Spleen (tissue), 11 donors: ENCODE results near the gene DEAF1. TPM values are rescaled to one million over a fixed set of nuclear protein-coding genes. Genes with fewer than 3 reads are reported as not detected.

Source experiments
- DNase-seq: peaks from one replicate; pipeline ENCODE4 v3.0.0-alpha.2; 2020
- H3K27ac ChIP-seq, 8 donors: fragments of 200-600 bp; sonication (generic) in 7 of 8; 1 replicate in 4 of 8; 2 replicates in 4 of 8; pipeline versions ENCODE4 v1.5.0 to v1.8.0; 2016 to 2021; ENCODE audit warnings: inconsistent platforms in 4 of 8, mild to moderate bottlenecking in 4 of 8, moderate library complexity in 1 of 8
- H3K27me3 ChIP-seq, 7 donors: fragments of 200-600 bp; sonication (generic) in 6 of 7; replicated peaks in 1 of 7; 1 replicate in 4 of 7; 2 replicates in 3 of 7; pipeline versions ENCODE4 v1.5.0 to v1.8.0; 2016 to 2021; ENCODE audit warnings: inconsistent platforms in 3 of 7, mild to moderate bottlenecking in 1 of 7
- H3K36me3 ChIP-seq, 6 donors: fragments of 200-600 bp; sonication (generic) in 5 of 6; 1 replicate in 4 of 6; 2 replicates in 2 of 6; pipeline versions ENCODE4 v1.5.0 to v1.8.0; 2016 to 2021; ENCODE audit warnings: inconsistent platforms in 2 of 6
- H3K4me1 ChIP-seq, 6 donors: fragments of 200-600 bp; sonication (generic) in 5 of 6; 1 replicate in 3 of 6; 2 replicates in 3 of 6; pipeline versions ENCODE4 v1.5.0 to v1.8.0; 2016 to 2021; ENCODE audit warnings: inconsistent platforms in 3 of 6
- H3K4me3 ChIP-seq, 8 donors: fragments of 200-600 bp; sonication (generic) in 7 of 8; 1 replicate in 4 of 8; 2 replicates in 4 of 8; pipeline versions ENCODE4 v1.5.0 to v1.8.0; 2016 to 2021; ENCODE audit warnings: inconsistent platforms in 4 of 8, mild to moderate bottlenecking in 4 of 8, moderate library complexity in 2 of 8
- H3K9me3 ChIP-seq, 8 donors: fragments of 200-600 bp; sonication (generic) in 7 of 8; 1 replicate in 4 of 8; 2 replicates in 4 of 8; pipeline versions ENCODE4 v1.5.0 to v1.8.0; 2016 to 2021; ENCODE audit warnings: inconsistent platforms in 4 of 8
- POLR2A ChIP-seq, 3 donors: fragments of 450-650 bp; IDR thresholded peaks; one replicate each; pipeline ENCODE4 v1.5.1; 2017; ENCODE audit warnings: antibody characterized with exemption in 3 of 3, mild to moderate bottlenecking in 1 of 3
- POLR2AphosphoS5 ChIP-seq, 3 donors: sonication (generic); formaldehyde crosslinking; IDR thresholded peaks; one replicate each; pipeline ENCODE4 v1.5.1; 2017; ENCODE audit warnings: antibody characterized with exemption in 3 of 3
- WGBS, 5 donors: extraction: QIAGEN DNeasy Blood & Tissue Kit in 3 of 5; methylation state at CpG; one replicate each; pipeline versions ENCODE4 v1.1.5 to v1.1.7; 2013 to 2018; 5-methylcytosine and 5-hydroxymethylcytosine counted together
- intact Hi-C: fragments of 100-400 bp; cut with DNase I; formaldehyde crosslinking; loops from one replicate; pipeline ENCODE4 v1.15.0; 2023; ENCODE audit warnings: low total_unique reads
- polyA plus RNA-seq, 3 donors: library from polyadenylated mRNA; stranded (reverse); fragments of 200-250 nt; gene quantifications; one replicate each; pipeline ENCODE4 v1.2.1, GENCODE V29; 2013
- total RNA-seq, 7 donors: library from RNA; depleted of rRNA in 3 of 7; stranded (reverse); fragments of >200 nt in 3 of 7; fragmentation: NEBNext Ultra II Directional in 4 of 7; extraction: Animal tissue kit (Norgen Biotek cat#: 25700) in 4 of 7; gene quantifications; one replicate each; pipeline versions ENCODE4 v1.1.0 to v1.2.1, GENCODE V29; 2016 to 2021
- TF ChIP-seq, protein P1 (sequence below), 11 experiments: fragments of 200-600 bp in 7 of 11; fragments of 450-650 bp in 4 of 11; sonication (generic) in 4 of 11; IDR thresholded peaks in 8 of 11; conservative IDR thresholded peaks in 3 of 11; 1 replicate in 7 of 11; 2 replicates in 4 of 11; pipeline versions ENCODE4 v1.4.0 to v1.8.0; 2016 to 2021; ENCODE audit warnings: antibody characterized with exemption in 11 of 11, inconsistent platforms in 4 of 11, mild to moderate bottlenecking in 1 of 11
- donor health status: healthy with polysubstance abuse.
- donor health status: DM: no; HTN: no; CAD: no; lungs with moderate emphysema.
- donor health status: DM: no; HTN: no; CAD: no.
- donor health status: Bipolar disorder and iron deficiency.
- donor health status: healthy.
- donor health status: DM: no; HTN: no; CAD: no.
- donor health status: DM: yes; HTN: yes; CAD: no.

DEAF1 gene
- total and polyA plus RNA-seq, 10 donors: 21.8 to 44.9 (median 30.1) TPM

DNA sequence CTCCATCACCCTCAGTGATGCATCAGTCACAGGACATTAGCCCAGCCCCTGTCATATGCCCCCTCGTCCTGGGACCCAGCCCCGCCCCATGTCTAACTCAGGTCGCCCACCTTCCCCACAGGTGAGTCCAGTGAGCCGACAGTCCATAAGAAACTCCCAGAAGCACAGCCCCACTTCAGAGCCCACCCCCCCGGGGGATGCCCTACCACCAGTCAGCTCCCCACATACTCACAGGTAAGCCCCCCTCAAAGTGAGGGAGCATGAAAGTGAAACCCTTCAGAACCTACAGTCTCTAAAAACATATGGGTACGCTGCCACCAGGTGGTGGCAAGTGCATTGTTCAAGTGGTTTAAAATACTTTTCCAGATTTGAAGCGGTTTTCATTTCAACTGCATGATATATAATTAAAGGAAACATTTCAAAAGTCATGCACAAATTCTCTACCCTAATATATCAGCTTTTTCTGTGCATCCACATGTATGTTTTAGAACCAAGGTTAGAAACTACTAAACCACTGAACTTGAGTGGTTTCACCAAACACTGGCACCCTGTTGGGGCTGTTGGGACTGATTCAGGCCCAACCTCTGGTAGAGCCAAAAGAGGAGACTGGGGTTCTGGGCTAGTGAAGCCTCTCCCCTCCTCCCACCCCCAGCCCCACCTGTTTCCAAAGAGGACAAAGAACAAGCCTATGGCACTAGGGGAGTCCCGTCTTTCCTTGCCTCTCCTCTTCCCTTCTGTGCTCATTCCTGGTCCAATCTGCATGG, 28.3 kb upstream of the DEAF1 start:
- Histone ChIP-seq H3K4me1 (peaks cover 37 to 72% (median 62%) of the 10 kb centered on the region in 6 donors), H3K4me3 (peak overlapping the region in 1 of 8 donors; percentile 51), H3K27ac (no peak overlapping the region), H3K36me3 (no peaks in the 10 kb centered on the region), H3K9me3 (no peaks in the 10 kb centered on the region), H3K27me3 (peaks cover 0 to 81% (median 41%) of the 10 kb centered on the region in 7 donors)
- DNase-seq: no peak
- WGBS, 5 donors: 40 to 50% (median 49%) methylated on average over 7 to 8 of the region's 8 CpGs
- TF ChIP-seq, protein P1, sequence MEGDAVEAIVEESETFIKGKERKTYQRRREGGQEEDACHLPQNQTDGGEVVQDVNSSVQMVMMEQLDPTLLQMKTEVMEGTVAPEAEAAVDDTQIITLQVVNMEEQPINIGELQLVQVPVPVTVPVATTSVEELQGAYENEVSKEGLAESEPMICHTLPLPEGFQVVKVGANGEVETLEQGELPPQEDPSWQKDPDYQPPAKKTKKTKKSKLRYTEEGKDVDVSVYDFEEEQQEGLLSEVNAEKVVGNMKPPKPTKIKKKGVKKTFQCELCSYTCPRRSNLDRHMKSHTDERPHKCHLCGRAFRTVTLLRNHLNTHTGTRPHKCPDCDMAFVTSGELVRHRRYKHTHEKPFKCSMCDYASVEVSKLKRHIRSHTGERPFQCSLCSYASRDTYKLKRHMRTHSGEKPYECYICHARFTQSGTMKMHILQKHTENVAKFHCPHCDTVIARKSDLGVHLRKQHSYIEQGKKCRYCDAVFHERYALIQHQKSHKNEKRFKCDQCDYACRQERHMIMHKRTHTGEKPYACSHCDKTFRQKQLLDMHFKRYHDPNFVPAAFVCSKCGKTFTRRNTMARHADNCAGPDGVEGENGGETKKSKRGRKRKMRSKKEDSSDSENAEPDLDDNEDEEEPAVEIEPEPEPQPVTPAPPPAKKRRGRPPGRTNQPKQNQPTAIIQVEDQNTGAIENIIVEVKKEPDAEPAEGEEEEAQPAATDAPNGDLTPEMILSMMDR (IDR thresholded peaks at IDR 0.05 in 8 of 11, conservative IDR thresholded peaks at IDR 0.05 in 3 of 11): peak; percentile 15 to 85 (median 69)
- TF ChIP-seq POLR2A (IDR thresholded peaks at IDR 0.05): no peak
- intact Hi-C loops: loop anchor here (5.0 to 10.0 kb wide), 2 partner anchors 61 to 169 kb away; no protein-coding TSS in a partner anchor

DNA sequence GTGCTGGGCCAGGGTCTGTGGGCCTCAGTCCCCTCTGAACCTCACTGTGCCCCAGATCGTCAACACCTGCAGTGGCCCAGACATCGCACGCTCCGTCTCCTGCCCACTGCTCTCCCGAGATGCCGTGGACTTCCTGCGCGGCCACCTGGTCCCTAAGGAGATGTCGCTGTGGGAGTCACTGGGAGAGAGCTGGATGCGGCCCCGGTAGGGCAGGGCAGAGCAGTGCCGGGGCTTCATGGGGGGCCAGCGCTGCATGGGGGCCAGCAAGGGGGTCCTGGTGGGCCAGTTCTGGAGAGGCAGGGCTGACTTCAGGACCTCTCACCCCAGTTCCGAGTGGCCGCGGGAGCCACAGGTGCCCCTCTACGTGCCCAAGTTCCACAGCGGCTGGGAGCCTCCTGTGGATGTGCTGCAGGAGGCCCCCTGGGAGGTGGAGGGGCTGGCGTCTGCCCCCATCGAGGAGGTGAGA, 27.4 kb upstream of the DEAF1 start:
- Histone ChIP-seq H3K27ac (peak overlapping the region in 3 of 8 donors; percentile 13 to 66 (median 36)), H3K9me3 (no peaks in the 10 kb centered on the region), H3K36me3 (no peaks in the 10 kb centered on the region), H3K27me3 (peaks cover 0 to 73% (median 41%) of the 10 kb centered on the region in 7 donors), H3K4me1 (peaks cover 28 to 63% (median 52%) of the 10 kb centered on the region in 6 donors), H3K4me3 (peak overlapping the region in 4 of 8 donors; percentile 26 to 63 (median 30))
- DNase-seq: peak; percentile 75
- intact Hi-C loops: loop anchor here (5.0 to 10.0 kb wide), 2 partner anchors 60 to 168 kb away; no protein-coding TSS in a partner anchor
- 55 to 70% (median 66%) methylated on average over 9 to 20 of the region's 20 CpGs for WGBS, 5 donors
- TF ChIP-seq POLR2AphosphoS5 (IDR thresholded peaks at IDR 0.05) (no peak), POLR2A (IDR thresholded peaks at IDR 0.05) (no peak)
- TF ChIP-seq, protein P1 (IDR thresholded peaks at IDR 0.05 in 8 of 11, conservative IDR thresholded peaks at IDR 0.05 in 3 of 11): no peak

GRCh38 chr11:721741-722345, 26.8 kb upstream of the DEAF1 start:
- peak overlapping the region in 4 of 8 donors; percentile 3 to 66 (median 24) for H3K27ac ChIP-seq
- WGBS, 5 donors: 9 to 19% (median 9%) methylated on average over 17 to 33 of the region's 33 CpGs
- intact Hi-C loops: loop anchor here (5.0 to 10.0 kb wide), 2 partner anchors 60 to 167 kb away; no protein-coding TSS in a partner anchor
- H3K9me3 ChIP-seq: no peaks in the 10 kb centered on the region
- peak; percentile 94 for DNase-seq
- peaks cover 0 to 70% (median 41%) of the 10 kb centered on the region in 7 donors for H3K27me3 ChIP-seq
- H3K4me3 ChIP-seq: peak overlapping the region in 6 of 8 donors; percentile 19 to 63 (median 30)
- H3K4me1 ChIP-seq: peaks cover 25 to 57% (median 47%) of the 10 kb centered on the region in 6 donors
- no peaks in the 10 kb centered on the region for H3K36me3 ChIP-seq
- TF ChIP-seq POLR2AphosphoS5 (IDR thresholded peaks at IDR 0.05): peak; percentile 9 to 67 (median 56)
- TF ChIP-seq, protein P1 (IDR thresholded peaks at IDR 0.05 in 8 of 11, conservative IDR thresholded peaks at IDR 0.05 in 3 of 11): peak in 3 of 11 experiments; percentile 13 to 28 (median 21)
- TF ChIP-seq POLR2A (IDR thresholded peaks at IDR 0.05): no peak
